Astrocyte of the cerebellum (primary cell): ENCODE measurements around the gene IFRD2.

ENCODE experiments used
- DNase-seq: peaks from one replicate; pipeline ENCODE4 v3.0.0-alpha.2; 2011; ENCODE audit warnings: low read depth
- H3K4me3 ChIP-seq: 2 replicates; pipeline ENCODE4 v1.5.1; 2011; ENCODE audit warnings: mild to moderate bottlenecking, low read depth, low read length, moderate library complexity
- CTCF ChIP-seq: IDR thresholded peaks from 2 replicates; pipeline ENCODE4 v1.5.1; 2012; ENCODE audit warnings: low read length, low read depth, moderate library complexity, mild to moderate bottlenecking; ENCODE audit errors: missing control alignments
- in situ Hi-C: cut with HindIII; loops from 2 replicates; pipeline ENCODE4 v1.10.0; 2017; ENCODE audit warnings: low sequenced_read_pairs

The IFRD2 gene, protein sequence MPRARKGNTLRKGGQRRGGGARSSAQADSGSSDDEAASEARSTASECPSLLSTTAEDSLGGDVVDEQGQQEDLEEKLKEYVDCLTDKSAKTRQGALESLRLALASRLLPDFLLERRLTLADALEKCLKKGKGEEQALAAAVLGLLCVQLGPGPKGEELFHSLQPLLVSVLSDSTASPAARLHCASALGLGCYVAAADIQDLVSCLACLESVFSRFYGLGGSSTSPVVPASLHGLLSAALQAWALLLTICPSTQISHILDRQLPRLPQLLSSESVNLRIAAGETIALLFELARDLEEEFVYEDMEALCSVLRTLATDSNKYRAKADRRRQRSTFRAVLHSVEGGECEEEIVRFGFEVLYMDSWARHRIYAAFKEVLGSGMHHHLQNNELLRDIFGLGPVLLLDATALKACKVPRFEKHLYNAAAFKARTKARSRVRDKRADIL

GRCh38 chr3:50292159-50293078, at the start of gene IFRD2:
Gene IFRD2, minus strand, starts transcription at chr3:50292429. Its CDS starts 155 bp downstream, at chr3:50292274.
- no peak for TF ChIP-seq CTCF
- DNase-seq, result peak; percentile 95
- in situ Hi-C loops, result no loop called here
- peak within 1 kb of the TSS; percentile 83 for H3K4me3 ChIP-seq

DNA sequence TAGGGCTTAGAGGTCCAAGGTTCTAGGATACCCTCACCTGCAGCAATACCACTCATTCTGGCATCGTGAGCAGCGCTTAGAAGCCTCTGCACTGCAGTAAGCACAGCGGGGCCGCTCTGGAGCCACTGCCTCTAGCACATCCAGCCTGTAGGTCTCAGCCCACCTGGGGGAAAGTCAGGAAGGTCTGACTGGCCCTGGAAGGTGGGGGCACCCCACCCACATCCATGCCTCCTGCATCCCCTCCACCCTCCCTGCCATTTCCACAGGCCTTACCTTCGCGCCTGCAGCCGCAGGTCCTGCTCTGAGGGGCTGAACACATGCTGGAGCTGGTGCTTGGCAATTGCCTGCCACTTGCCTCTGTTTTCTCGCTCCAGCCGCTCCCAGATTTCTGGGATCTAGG, 49.3 kb upstream of the IFRD2 start:
- in situ Hi-C loops, result no loop called here
- TF ChIP-seq CTCF, result no peak
- DNase-seq, result no peak
- no peak overlapping the region for H3K4me3 ChIP-seq

GRCh38 chr3:50340448-50341329, 48.5 kb upstream of the IFRD2 start, which contains the start of gene RASSF1:
Gene RASSF1, minus strand, starts transcription at chr3:50340836. Its CDS starts 31 bp downstream, at chr3:50340805.
- no peak for TF ChIP-seq CTCF
- DNase-seq, result no peak
- no peak within 1 kb of the TSS for H3K4me3 ChIP-seq
- in situ Hi-C loops, result no loop called here

DNA sequence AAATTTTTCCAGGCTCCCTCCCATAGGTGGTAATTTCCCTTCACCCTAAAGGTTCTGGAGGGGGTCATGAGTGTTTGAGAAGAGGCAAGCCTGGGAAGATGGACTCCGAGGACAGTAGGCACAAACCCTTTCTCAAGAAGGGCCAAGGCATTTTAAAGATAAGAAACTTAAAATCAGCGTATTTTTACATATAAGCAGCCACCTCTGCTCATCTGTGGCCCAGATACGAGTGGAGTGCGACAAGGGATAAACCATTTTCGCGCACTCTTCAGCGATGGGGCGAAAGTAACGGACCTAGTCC, 47.9 kb upstream of the IFRD2 start:
- no peak overlapping the region for H3K4me3 ChIP-seq
- no peak for TF ChIP-seq CTCF
- in situ Hi-C loops, result no loop called here
- no peak for DNase-seq

GRCh38 chr3:50339485-50340146, 47.4 kb upstream of the IFRD2 start:
- in situ Hi-C loops, result no loop called here
- no peak for DNase-seq
- H3K4me3 ChIP-seq, result no peak overlapping the region
- no peak for TF ChIP-seq CTCF
